Hepatocyte (in vitro differentiated cells): ENCODE results near the gene ARRB2.

Experiments
- CTCF ChIP-seq: fragments of 200-600 bp; sonication (generic); IDR thresholded peaks from 2 replicates; pipeline ENCODE4 v1.5.1; 2016; ENCODE audit warnings: antibody characterized with exemption, mild to moderate bottlenecking; ENCODE audit not compliant: poor library complexity
- EZH2 ChIP-seq: fragments of 200-600 bp; sonication (generic); IDR thresholded peaks from 2 replicates; pipeline ENCODE4 v1.6.1; 2016; ENCODE audit warnings: antibody characterized with exemption, mild to moderate bottlenecking, borderline replicate concordance
- EZH2phosphoT487 ChIP-seq: fragments of 200-600 bp; sonication (generic); IDR thresholded peaks from one replicate; pipeline ENCODE4 v1.6.1; 2018; ENCODE audit warnings: antibody characterized with exemption, mild to moderate bottlenecking, low read depth, moderate library complexity; ENCODE audit not compliant: unreplicated experiment, severe bottlenecking

DNA sequence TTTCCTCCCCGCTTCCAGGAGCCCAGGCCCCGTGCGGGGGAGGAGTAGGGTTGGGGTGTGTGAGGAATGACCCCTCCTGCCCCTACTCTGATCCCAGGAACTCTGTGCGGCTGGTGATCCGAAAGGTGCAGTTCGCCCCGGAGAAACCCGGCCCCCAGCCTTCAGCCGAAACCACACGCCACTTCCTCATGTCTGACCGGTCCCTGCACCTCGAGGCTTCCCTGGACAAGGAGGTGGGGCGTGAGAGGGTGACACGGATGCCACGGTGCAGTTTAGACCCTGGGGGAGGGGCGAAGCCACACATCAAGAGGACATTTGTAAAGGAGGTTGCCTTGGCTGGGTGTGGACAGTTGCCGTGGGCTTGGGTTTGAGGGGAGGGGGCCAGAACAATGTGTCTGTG, 7.4 kb downstream of the ARRB2 start:
- TF ChIP-seq CTCF, result no peak
- no peak for TF ChIP-seq EZH2phosphoT487
- TF ChIP-seq EZH2, result no peak
